IMR-90 (cell line): ENCODE results near the gene C9orf78. TPM values are rescaled to one million over a fixed set of nuclear protein-coding genes. Genes with fewer than 3 reads are reported as not detected.
A peak's percentile ranks its signal among the peaks of the same experiment; 100 is the strongest.

ENCODE experiments used
- ATAC-seq: fragments of 200-7000 bp; cut with Tn5 transposase; 2 replicates; pipeline ENCODE4 v1.9.1; 2020; ENCODE audit warnings: low read depth, mild to moderate bottlenecking, moderate library complexity
- BruUV-seq: library from RNA; stranded (reverse); fragments of 400-500 nt; replicated peaks from 2 replicates; lab custom pipeline; 2021; lab: Mats Ljungman, UMichigan
- CTCF ChIA-PET: fragments of 300-600 bp; formaldehyde crosslinking; extraction: SDS; loops from one replicate; lab custom pipeline; 2021; ENCODE audit warnings: antibody characterized with exemption; lab: Yijun Ruan, JAX
- POLR2A ChIA-PET: fragments of 300-600 bp; sonication (Branson Sonifier 250); formaldehyde crosslinking; loops from one replicate; lab custom pipeline; 2022; ENCODE audit warnings: antibody characterized with exemption; ENCODE audit not compliant: unreplicated experiment; lab: Charles Lee
- DNase-seq: peaks from one replicate; pipeline ENCODE4 v3.0.0; 2013
- H2AFZ ChIP-seq: replicated peaks from 2 replicates; pipeline ENCODE3; 2013; ENCODE audit warnings: low read length, mild to moderate bottlenecking; ENCODE audit not compliant: poor library complexity
- H2AK5ac ChIP-seq: 2 replicates; pipeline ENCODE4 v1.6.1; 2013; ENCODE audit warnings: low read depth, low read length, inconsistent platforms
- H2AK9ac ChIP-seq: replicated peaks from 2 replicates; pipeline ENCODE3; 2013; ENCODE audit warnings: mild to moderate bottlenecking, low read depth, low read length, moderate library complexity; ENCODE audit not compliant: poor library complexity
- H2BK120ac ChIP-seq: 2 replicates; pipeline ENCODE4 v1.6.1; 2013; ENCODE audit warnings: low read depth, low read length, inconsistent platforms
- H2BK15ac ChIP-seq: 3 replicates; pipeline ENCODE4 v1.6.1; 2013; ENCODE audit warnings: low read depth, low read length, inconsistent platforms
- H2BK20ac ChIP-seq: 2 replicates; pipeline ENCODE4 v1.6.1; 2013; ENCODE audit warnings: low read depth, mild to moderate bottlenecking, inconsistent platforms, low read length, moderate library complexity
- H2BK5ac ChIP-seq: 2 replicates; pipeline ENCODE4 v1.6.1; 2013; ENCODE audit warnings: mild to moderate bottlenecking, low read depth, low read length, inconsistent platforms; ENCODE audit not compliant: poor library complexity, severe bottlenecking
- H3K14ac ChIP-seq: replicated peaks from 2 replicates; pipeline ENCODE4 v1.6.1; 2013; ENCODE audit warnings: low read depth, low read length, inconsistent platforms
- H3K18ac ChIP-seq: 2 replicates; pipeline ENCODE4 v1.6.1; 2013; ENCODE audit warnings: low read depth, low read length, control low read depth
- H3K23ac ChIP-seq: 2 replicates; pipeline ENCODE4 v1.6.1; 2013; ENCODE audit warnings: low read depth, low read length, inconsistent platforms
- H3K27ac ChIP-seq: 2 replicates; pipeline ENCODE4 v1.5.1; 2013; ENCODE audit warnings: mild to moderate bottlenecking, control low read depth, low read length; ENCODE audit not compliant: insufficient read depth
- H3K27me3 ChIP-seq: 2 replicates; pipeline ENCODE4 v1.6.1; 2013; ENCODE audit warnings: low read length; ENCODE audit not compliant: control insufficient read depth, insufficient read depth
- H3K36me3 ChIP-seq: 2 replicates; pipeline ENCODE4 v1.6.1; 2013; ENCODE audit warnings: low read length, mixed read lengths; ENCODE audit not compliant: control insufficient read depth, insufficient read depth
- H3K4ac ChIP-seq: 2 replicates; pipeline ENCODE4 v1.6.1; 2013; ENCODE audit warnings: low read depth, low read length, inconsistent platforms
- H3K4me1 ChIP-seq: 2 replicates; pipeline ENCODE4 v1.6.1; 2013; ENCODE audit warnings: low read length, mixed read lengths; ENCODE audit not compliant: control insufficient read depth, insufficient read depth
- H3K4me2 ChIP-seq: 2 replicates; pipeline ENCODE4 v1.6.1; 2013; ENCODE audit warnings: low read depth, mild to moderate bottlenecking, control low read depth, low read length, moderate library complexity
- H3K4me3 ChIP-seq: 2 replicates; pipeline ENCODE4 v1.5.1; 2013; ENCODE audit warnings: low read depth, mild to moderate bottlenecking, control low read depth, low read length, moderate library complexity; ENCODE audit not compliant: insufficient read depth
- H3K56ac ChIP-seq: 2 replicates; pipeline ENCODE4 v1.6.1; 2013; ENCODE audit warnings: low read length, inconsistent platforms; ENCODE audit not compliant: insufficient read depth; ENCODE audit errors: extremely low read depth
- H3K79me1 ChIP-seq, 2 experiments: 2 replicates each; pipeline ENCODE4 v1.6.1; 2013; ENCODE audit warnings: low read length in 2 of 2, inconsistent platforms in 1 of 2, low read depth in 1 of 2
- H3K9ac ChIP-seq: 2 replicates; pipeline ENCODE4 v1.6.1; 2013; ENCODE audit warnings: low read depth, low read length, control low read depth
- H3K9me1 ChIP-seq: 2 replicates; pipeline ENCODE4 v1.6.1; 2013; ENCODE audit warnings: low read length, inconsistent platforms; ENCODE audit not compliant: insufficient read depth
- H3K9me3 ChIP-seq: 2 replicates; pipeline ENCODE4 v1.6.1; 2013; ENCODE audit warnings: low read length; ENCODE audit not compliant: control insufficient read depth, insufficient read depth
- H4K20me1 ChIP-seq: 2 replicates; pipeline ENCODE4 v1.6.1; 2013; ENCODE audit warnings: low read length, inconsistent platforms; ENCODE audit not compliant: insufficient read depth
- H4K5ac ChIP-seq: 2 replicates; pipeline ENCODE4 v1.6.1; 2013; ENCODE audit warnings: mild to moderate bottlenecking, low read depth, low read length, control low read depth
- H4K8ac ChIP-seq, 2 experiments: 2 replicates each; pipeline ENCODE4 v1.6.1; 2013; ENCODE audit warnings: low read depth in 2 of 2, low read length in 2 of 2, control low read depth in 1 of 2, inconsistent platforms in 1 of 2
- H4K91ac ChIP-seq: 2 replicates; pipeline ENCODE4 v1.6.1; 2013; ENCODE audit warnings: low read depth, low read length, inconsistent platforms; ENCODE audit not compliant: insufficient read depth
- BHLHE40 ChIP-seq: fragments of 150-350 bp; IDR thresholded peaks from 2 replicates; pipeline ENCODE4 v1.6.1; 2016; ENCODE audit warnings: mild to moderate bottlenecking, low read depth, low read length
- CEBPB ChIP-seq: IDR thresholded peaks from 2 replicates; pipeline ENCODE4 v1.6.1; 2012; ENCODE audit warnings: low read depth, low read length, improper control_type of control experiment
- CHD1 ChIP-seq: IDR thresholded peaks from 2 replicates; pipeline ENCODE4 v1.6.1; 2012; ENCODE audit warnings: low read depth, low read length, improper control_type of control experiment
- FOS ChIP-seq: fragments of 150-350 bp; IDR thresholded peaks from 2 replicates; pipeline ENCODE4 v1.6.1; 2016; ENCODE audit warnings: low read depth, low read length
- MAFK ChIP-seq: IDR thresholded peaks from 2 replicates; pipeline ENCODE4 v1.6.1; 2012; ENCODE audit warnings: low read depth, low read length, improper control_type of control experiment
- MAZ ChIP-seq: IDR thresholded peaks from 2 replicates; pipeline ENCODE4 v1.6.1; 2012; ENCODE audit warnings: low read depth, mild to moderate bottlenecking, low read length, improper control_type of control experiment, moderate library complexity, borderline replicate concordance
- MXI1 ChIP-seq: IDR thresholded peaks from 2 replicates; pipeline ENCODE4 v1.6.1; 2012; ENCODE audit warnings: low read depth, mild to moderate bottlenecking, low read length, moderate library complexity, borderline replicate concordance
- NFE2L2 ChIP-seq: fragments of 150-350 bp; IDR thresholded peaks from 2 replicates; pipeline ENCODE4 v1.6.1; 2016; ENCODE audit warnings: low read depth, mild to moderate bottlenecking, low read length
- POLR2A ChIP-seq: IDR thresholded peaks from 2 replicates; pipeline ENCODE4 v1.6.1; 2012; ENCODE audit warnings: mild to moderate bottlenecking, low read depth, low read length
- RAD21 ChIP-seq: IDR thresholded peaks from 2 replicates; pipeline ENCODE4 v1.6.1; 2012; ENCODE audit warnings: low read length, improper control_type of control experiment
- RCOR1 ChIP-seq: IDR thresholded peaks from 2 replicates; pipeline ENCODE4 v1.6.1; 2012; ENCODE audit warnings: mild to moderate bottlenecking, low read length, improper control_type of control experiment; ENCODE audit not compliant: insufficient replicate concordance
- RFX5 ChIP-seq: IDR thresholded peaks from 2 replicates; pipeline ENCODE4 v1.8.0; 2012; ENCODE audit warnings: low read depth, mild to moderate bottlenecking, low read length, moderate library complexity
- SMC3 ChIP-seq: fragments of 150-350 bp; IDR thresholded peaks from 2 replicates; pipeline ENCODE4 v1.6.1; 2016; ENCODE audit warnings: low read depth, mild to moderate bottlenecking, antibody characterized with exemption, low read length, moderate library complexity
- WGBS, 2 experiments: methylation state at CpG; one replicate each; pipeline versions ENCODE4 v1.1.5 to v1.1.7; 2013; ENCODE audit warnings: missing lambda C conversion rate in 2 of 2; ENCODE audit not compliant: insufficient read length in 1 of 2; ENCODE audit errors: extremely low coverage in 2 of 2; 5-methylcytosine and 5-hydroxymethylcytosine counted together
- dilution Hi-C: fragments of 300-500 bp; cut with HindIII; formaldehyde crosslinking; loops from one replicate; pipeline ENCODE4 v1.14.3; 2018; ENCODE audit warnings: low sequenced_read_pairs; ENCODE audit not compliant: unreplicated experiment
- in situ Hi-C: fragments of 300-500 bp; cut with MboI; formaldehyde crosslinking; loops from 3 replicates; pipeline ENCODE4 v1.14.3; 2019; ENCODE audit warnings: low sequenced_read_pairs, inconsistent platforms, mixed read lengths
- intact Hi-C: fragments of 100-400 bp; cut with micrococcal nuclease; formaldehyde crosslinking; loops from 2 replicates; pipeline ENCODE4 v1.10.0; 2022
- polyA plus RNA-seq, 3 experiments: library from polyadenylated mRNA; depleted of rRNA; stranded (reverse); fragments of >200 nt; gene quantifications; 2 replicates each; pipeline ENCODE4 v1.2.3, GENCODE V29; 2012; ENCODE audit warnings: low replicate concordance in 1 of 3
- total RNA-seq: library from RNA; depleted of rRNA; stranded (reverse); fragments of >200 nt; gene quantifications from 2 replicates; pipeline ENCODE4 v1.2.3, GENCODE V29; 2012
- TF ChIP-seq, protein P1 (sequence below): fragments of 150-350 bp; IDR thresholded peaks from 2 replicates; pipeline ENCODE4 v1.6.1; 2016; ENCODE audit warnings: low read depth, mild to moderate bottlenecking, low read length, moderate library complexity, borderline replicate concordance
- TF ChIP-seq, protein P2 (sequence below): conservative IDR thresholded peaks from 2 replicates; pipeline ENCODE4 v1.5.1; 2012; ENCODE audit warnings: mild to moderate bottlenecking, low read depth, low read length, improper control_type of control experiment
- TF ChIP-seq, protein P3 (sequence below): fragments of 150-350 bp; IDR thresholded peaks from 2 replicates; pipeline ENCODE4 v1.6.1; 2017; ENCODE audit warnings: mild to moderate bottlenecking, antibody characterized with exemption, low read length, low read depth

Gene C9orf78
- total and polyA plus RNA-seq, 2 of the 4 experiments (the other 2 are of a cell fraction) = 29.8 to 46.0 TPM

GRCh38 chr9:129798973-129799372 lies 36.1 kb downstream of the C9orf78 start:
- H3K9ac ChIP-seq = no peak overlapping the region
- no peak for DNase-seq
- H3K56ac ChIP-seq = no peak overlapping the region
- no peak overlapping the region for H2AK5ac ChIP-seq
- dilution Hi-C loops (no loop called here), intact Hi-C loops (no loop called here), in situ Hi-C loops (no loop called here)
- H2BK20ac ChIP-seq = no peak overlapping the region
- no peak overlapping the region; the same call in 1 of the 2 replicates for H3K4me2 ChIP-seq
- H3K9me3 ChIP-seq = no peaks in the 10 kb centered on the region
- no peak overlapping the region for H2AFZ ChIP-seq
- no peaks in the 10 kb centered on the region for H4K20me1 ChIP-seq
- no peak overlapping the region for H3K14ac ChIP-seq
- no peak for ATAC-seq
- H3K18ac ChIP-seq = no peak overlapping the region
- 0 out of 2 replicates have a peak overlapping the region, but pooled peaks have one; percentile 2 for H3K23ac ChIP-seq
- no peak overlapping the region for H4K5ac ChIP-seq
- no peaks in the 10 kb centered on the region for H3K9me1 ChIP-seq
- H3K27ac ChIP-seq = no peak overlapping the region
- H2BK5ac ChIP-seq = no peak overlapping the region
- TF ChIP-seq MAZ (no peak), SMC3 (no peak), RFX5 (no peak), POLR2A (no peak), CEBPB (no peak), NFE2L2 (no peak), FOS (no peak), BHLHE40 (no peak), MXI1 (no peak), RCOR1 (no peak), MAFK (no peak), RAD21 (no peak), CHD1 (no peak)
- TF ChIP-seq, protein P1, sequence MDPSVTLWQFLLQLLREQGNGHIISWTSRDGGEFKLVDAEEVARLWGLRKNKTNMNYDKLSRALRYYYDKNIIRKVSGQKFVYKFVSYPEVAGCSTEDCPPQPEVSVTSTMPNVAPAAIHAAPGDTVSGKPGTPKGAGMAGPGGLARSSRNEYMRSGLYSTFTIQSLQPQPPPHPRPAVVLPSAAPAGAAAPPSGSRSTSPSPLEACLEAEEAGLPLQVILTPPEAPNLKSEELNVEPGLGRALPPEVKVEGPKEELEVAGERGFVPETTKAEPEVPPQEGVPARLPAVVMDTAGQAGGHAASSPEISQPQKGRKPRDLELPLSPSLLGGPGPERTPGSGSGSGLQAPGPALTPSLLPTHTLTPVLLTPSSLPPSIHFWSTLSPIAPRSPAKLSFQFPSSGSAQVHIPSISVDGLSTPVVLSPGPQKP = no peak
- TF ChIP-seq, protein P2, sequence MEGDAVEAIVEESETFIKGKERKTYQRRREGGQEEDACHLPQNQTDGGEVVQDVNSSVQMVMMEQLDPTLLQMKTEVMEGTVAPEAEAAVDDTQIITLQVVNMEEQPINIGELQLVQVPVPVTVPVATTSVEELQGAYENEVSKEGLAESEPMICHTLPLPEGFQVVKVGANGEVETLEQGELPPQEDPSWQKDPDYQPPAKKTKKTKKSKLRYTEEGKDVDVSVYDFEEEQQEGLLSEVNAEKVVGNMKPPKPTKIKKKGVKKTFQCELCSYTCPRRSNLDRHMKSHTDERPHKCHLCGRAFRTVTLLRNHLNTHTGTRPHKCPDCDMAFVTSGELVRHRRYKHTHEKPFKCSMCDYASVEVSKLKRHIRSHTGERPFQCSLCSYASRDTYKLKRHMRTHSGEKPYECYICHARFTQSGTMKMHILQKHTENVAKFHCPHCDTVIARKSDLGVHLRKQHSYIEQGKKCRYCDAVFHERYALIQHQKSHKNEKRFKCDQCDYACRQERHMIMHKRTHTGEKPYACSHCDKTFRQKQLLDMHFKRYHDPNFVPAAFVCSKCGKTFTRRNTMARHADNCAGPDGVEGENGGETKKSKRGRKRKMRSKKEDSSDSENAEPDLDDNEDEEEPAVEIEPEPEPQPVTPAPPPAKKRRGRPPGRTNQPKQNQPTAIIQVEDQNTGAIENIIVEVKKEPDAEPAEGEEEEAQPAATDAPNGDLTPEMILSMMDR = no peak
- TF ChIP-seq, protein P3, sequence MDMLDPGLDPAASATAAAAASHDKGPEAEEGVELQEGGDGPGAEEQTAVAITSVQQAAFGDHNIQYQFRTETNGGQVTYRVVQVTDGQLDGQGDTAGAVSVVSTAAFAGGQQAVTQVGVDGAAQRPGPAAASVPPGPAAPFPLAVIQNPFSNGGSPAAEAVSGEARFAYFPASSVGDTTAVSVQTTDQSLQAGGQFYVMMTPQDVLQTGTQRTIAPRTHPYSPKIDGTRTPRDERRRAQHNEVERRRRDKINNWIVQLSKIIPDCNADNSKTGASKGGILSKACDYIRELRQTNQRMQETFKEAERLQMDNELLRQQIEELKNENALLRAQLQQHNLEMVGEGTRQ = no peak
- no TSS peak for BruUV-seq
- WGBS, 2 experiments = no CpG with 5 or more reads among the region's 6 CpGs
- H2BK15ac ChIP-seq = no peak overlapping the region
- no peaks in the 10 kb centered on the region for H3K36me3 ChIP-seq
- H3K4ac ChIP-seq = no peak overlapping the region
- no peak overlapping the region for H3K4me3 ChIP-seq
- no peak overlapping the region for H4K91ac ChIP-seq
- ChIA-PET CTCF (interaction anchor here (1.0 kb wide), 1 partner anchor 14 kb away, joined by 3 read pairs; no protein-coding TSS in a partner anchor), POLR2A (interaction anchor here (0.6 kb wide), 1 partner anchor 87 kb away, joined by 3 read pairs; no protein-coding TSS in a partner anchor)
- H3K4me1 ChIP-seq = peaks cover 3% of the 10 kb centered on the region
- H2AK9ac ChIP-seq = no peak overlapping the region
- H2BK120ac ChIP-seq = no peak overlapping the region
- no peak overlapping the region for H4K8ac ChIP-seq
- H3K27me3 ChIP-seq = peaks cover 21% of the 10 kb centered on the region
- peaks cover 5% of the 10 kb centered on the region in 2 experiments; a peak in 3 of 4 replicates for H3K79me1 ChIP-seq
